GM12878 (cell line): ENCODE results near the gene ALAD. TPM values are rescaled to one million over a fixed set of nuclear protein-coding genes. Genes with fewer than 3 reads are reported as not detected.

Experiments
- HCFC1 ChIP-seq: fragments of 150-350 bp; IDR thresholded peaks from 2 replicates; pipeline ENCODE4 v1.6.1; 2014; ENCODE audit warnings: low read length
- IKZF2 ChIP-seq, 2 experiments: fragments of 450-650 bp; IDR thresholded peaks; 2 replicates each; pipeline ENCODE4 v1.6.1; 2017; ENCODE audit warnings: mild to moderate bottlenecking in 2 of 2, moderate library complexity in 2 of 2
- NR2F1 ChIP-seq: fragments of 450-650 bp; conservative IDR thresholded peaks from 2 replicates; pipeline ENCODE4 v1.6.1; 2017; ENCODE audit warnings: mild to moderate bottlenecking
- NRF1 ChIP-seq: conservative IDR thresholded peaks from 2 replicates; pipeline ENCODE4 v1.6.1; 2011; ENCODE audit warnings: mild to moderate bottlenecking, low read depth, low read length, improper control_type of control experiment
- PAX8 ChIP-seq: fragments of 450-650 bp; IDR thresholded peaks from 2 replicates; pipeline ENCODE4 v1.6.1; 2017; ENCODE audit warnings: mild to moderate bottlenecking, moderate library complexity
- POLR2AphosphoS5 ChIP-seq: IDR thresholded peaks from 2 replicates; pipeline ENCODE4 v1.6.1; 2011; ENCODE audit warnings: mild to moderate bottlenecking, low read length, inconsistent platforms
- RAD21 ChIP-seq: IDR thresholded peaks from 2 replicates; pipeline ENCODE4 v1.6.1; 2011; ENCODE audit warnings: mild to moderate bottlenecking, low read depth, low read length, moderate library complexity; ENCODE audit not compliant: insufficient read depth
- RUNX3 ChIP-seq: IDR thresholded peaks from 2 replicates; pipeline ENCODE4 v1.6.1; 2012; ENCODE audit warnings: low read length, inconsistent platforms
- SMC3 ChIP-seq: IDR thresholded peaks from 2 replicates; pipeline ENCODE4 v1.6.1; 2011; ENCODE audit warnings: low read length, improper control_type of control experiment, borderline replicate concordance
- SREBF2 ChIP-seq: IDR thresholded peaks from 2 replicates; pipeline ENCODE4 v1.6.1; 2012; ENCODE audit warnings: mild to moderate bottlenecking, low read length
- TARDBP ChIP-seq: IDR thresholded peaks from 2 replicates; pipeline ENCODE4 v1.6.1; 2016; ENCODE audit warnings: borderline replicate concordance
- TBL1XR1 ChIP-seq: IDR thresholded peaks from 2 replicates; pipeline ENCODE4 v1.6.1; 2012; ENCODE audit warnings: low read depth, low read length, improper control_type of control experiment
- ZBTB11 ChIP-seq: fragments of 450-650 bp; formaldehyde crosslinking; IDR thresholded peaks from 2 replicates; pipeline ENCODE4 v1.5.0; 2022; ENCODE audit warnings: mild to moderate bottlenecking, missing genetic modification characterization
- ZNF207 ChIP-seq: fragments of 450-650 bp; IDR thresholded peaks from 2 replicates; pipeline ENCODE4 v1.6.1; 2014; ENCODE audit warnings: antibody characterized with exemption, mild to moderate bottlenecking, borderline replicate concordance
- ZNF622 ChIP-seq: fragments of 450-650 bp; IDR thresholded peaks from 2 replicates; pipeline ENCODE4 v1.6.1; 2017; ENCODE audit warnings: mild to moderate bottlenecking, inconsistent platforms
- polyA plus RNA-seq, 11 experiments: library from polyadenylated mRNA; depleted of rRNA in 4 of 11; unstranded in 6 of 11; stranded (reverse) in 5 of 11; fragments of >200 nt; fragmentation: Nextera tagmentation in 4 of 11; fragmentation: Illumina TruSeq in 1 of 11; extraction: Ambion mirVana in 4 of 11; extraction: Trizol in 1 of 11; gene quantifications; 1 replicate in 1 of 11; 2 replicates in 10 of 11; pipeline versions ENCODE4 v1.2.1 to v1.2.3, GENCODE V29; 2011 to 2016; ENCODE audit warnings: inconsistent platforms in 2 of 11, missing spikeins in 2 of 11, low read depth in 1 of 11
- total RNA-seq, 4 experiments: library from RNA; depleted of rRNA in 3 of 4; stranded (reverse); fragments of >200 nt in 3 of 4; fragmentation: Illumina TruSeq in 1 of 4; extraction: Trizol in 1 of 4; gene quantifications; 2 replicates each; pipeline versions ENCODE4 v1.2.1 to v1.2.3, GENCODE V29; 2013 to 2021
- TF ChIP-seq, protein P1 (sequence below): fragments of 450-650 bp; IDR thresholded peaks from 2 replicates; pipeline ENCODE4 v1.6.1; 2017; ENCODE audit warnings: mild to moderate bottlenecking, low read depth, inconsistent platforms; ENCODE audit not compliant: poor library complexity, severe bottlenecking
- TF ChIP-seq, protein P2 (sequence below): fragments of 450-650 bp; IDR thresholded peaks from 2 replicates; pipeline ENCODE4 v1.6.1; 2017; ENCODE audit warnings: mild to moderate bottlenecking, moderate library complexity
- TF ChIP-seq, protein P3 (sequence below): fragments of 450-650 bp; IDR thresholded peaks from 2 replicates; pipeline ENCODE4 v1.6.1; 2017; ENCODE audit warnings: antibody characterized with exemption, mild to moderate bottlenecking, moderate library complexity

ALAD gene
- total and polyA plus RNA-seq, 10 of the 15 experiments (the other 5 are each of a cell fraction or from before 2014, with no cell fraction given) = 2.4 to 21.6 (median 12.9) TPM

GRCh38 chr9:113446323-113446740 is 45.2 kb upstream of the ALAD start (continued):
- no peak for TF ChIP-seq HCFC1
- peak; percentile 94 for TF ChIP-seq SMC3
- no peak for TF ChIP-seq ZNF622
- no peak for TF ChIP-seq TBL1XR1
- no peak for TF ChIP-seq TARDBP
- TF ChIP-seq NRF1 = no peak
- TF ChIP-seq PAX8 = no peak
- TF ChIP-seq, protein P1, sequence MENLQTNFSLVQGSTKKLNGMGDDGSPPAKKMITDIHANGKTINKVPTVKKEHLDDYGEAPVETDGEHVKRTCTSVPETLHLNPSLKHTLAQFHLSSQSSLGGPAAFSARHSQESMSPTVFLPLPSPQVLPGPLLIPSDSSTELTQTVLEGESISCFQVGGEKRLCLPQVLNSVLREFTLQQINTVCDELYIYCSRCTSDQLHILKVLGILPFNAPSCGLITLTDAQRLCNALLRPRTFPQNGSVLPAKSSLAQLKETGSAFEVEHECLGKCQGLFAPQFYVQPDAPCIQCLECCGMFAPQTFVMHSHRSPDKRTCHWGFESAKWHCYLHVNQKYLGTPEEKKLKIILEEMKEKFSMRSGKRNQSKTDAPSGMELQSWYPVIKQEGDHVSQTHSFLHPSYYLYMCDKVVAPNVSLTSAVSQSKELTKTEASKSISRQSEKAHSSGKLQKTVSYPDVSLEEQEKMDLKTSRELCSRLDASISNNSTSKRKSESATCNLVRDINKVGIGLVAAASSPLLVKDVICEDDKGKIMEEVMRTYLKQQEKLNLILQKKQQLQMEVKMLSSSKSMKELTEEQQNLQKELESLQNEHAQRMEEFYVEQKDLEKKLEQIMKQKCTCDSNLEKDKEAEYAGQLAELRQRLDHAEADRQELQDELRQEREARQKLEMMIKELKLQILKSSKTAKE = peak; percentile 24
- no peak; the same call in 1 of the 2 replicates for TF ChIP-seq RUNX3
- TF ChIP-seq, protein P2, sequence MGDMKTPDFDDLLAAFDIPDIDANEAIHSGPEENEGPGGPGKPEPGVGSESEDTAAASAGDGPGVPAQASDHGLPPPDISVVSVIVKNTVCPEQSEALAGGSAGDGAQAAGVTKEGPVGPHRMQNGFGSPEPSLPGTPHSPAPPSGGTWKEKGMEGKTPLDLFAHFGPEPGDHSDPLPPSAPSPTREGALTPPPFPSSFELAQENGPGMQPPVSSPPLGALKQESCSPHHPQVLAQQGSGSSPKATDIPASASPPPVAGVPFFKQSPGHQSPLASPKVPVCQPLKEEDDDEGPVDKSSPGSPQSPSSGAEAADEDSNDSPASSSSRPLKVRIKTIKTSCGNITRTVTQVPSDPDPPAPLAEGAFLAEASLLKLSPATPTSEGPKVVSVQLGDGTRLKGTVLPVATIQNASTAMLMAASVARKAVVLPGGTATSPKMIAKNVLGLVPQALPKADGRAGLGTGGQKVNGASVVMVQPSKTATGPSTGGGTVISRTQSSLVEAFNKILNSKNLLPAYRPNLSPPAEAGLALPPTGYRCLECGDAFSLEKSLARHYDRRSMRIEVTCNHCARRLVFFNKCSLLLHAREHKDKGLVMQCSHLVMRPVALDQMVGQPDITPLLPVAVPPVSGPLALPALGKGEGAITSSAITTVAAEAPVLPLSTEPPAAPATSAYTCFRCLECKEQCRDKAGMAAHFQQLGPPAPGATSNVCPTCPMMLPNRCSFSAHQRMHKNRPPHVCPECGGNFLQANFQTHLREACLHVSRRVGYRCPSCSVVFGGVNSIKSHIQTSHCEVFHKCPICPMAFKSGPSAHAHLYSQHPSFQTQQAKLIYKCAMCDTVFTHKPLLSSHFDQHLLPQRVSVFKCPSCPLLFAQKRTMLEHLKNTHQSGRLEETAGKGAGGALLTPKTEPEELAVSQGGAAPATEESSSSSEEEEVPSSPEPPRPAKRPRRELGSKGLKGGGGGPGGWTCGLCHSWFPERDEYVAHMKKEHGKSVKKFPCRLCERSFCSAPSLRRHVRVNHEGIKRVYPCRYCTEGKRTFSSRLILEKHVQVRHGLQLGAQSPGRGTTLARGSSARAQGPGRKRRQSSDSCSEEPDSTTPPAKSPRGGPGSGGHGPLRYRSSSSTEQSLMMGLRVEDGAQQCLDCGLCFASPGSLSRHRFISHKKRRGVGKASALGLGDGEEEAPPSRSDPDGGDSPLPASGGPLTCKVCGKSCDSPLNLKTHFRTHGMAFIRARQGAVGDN = no peak
- TF ChIP-seq IKZF2 (IDR thresholded peaks at IDR 0.05) = peak in 1 of 2 experiments; percentile 32; a peak in 1 of 4 replicates
- TF ChIP-seq, protein P3, sequence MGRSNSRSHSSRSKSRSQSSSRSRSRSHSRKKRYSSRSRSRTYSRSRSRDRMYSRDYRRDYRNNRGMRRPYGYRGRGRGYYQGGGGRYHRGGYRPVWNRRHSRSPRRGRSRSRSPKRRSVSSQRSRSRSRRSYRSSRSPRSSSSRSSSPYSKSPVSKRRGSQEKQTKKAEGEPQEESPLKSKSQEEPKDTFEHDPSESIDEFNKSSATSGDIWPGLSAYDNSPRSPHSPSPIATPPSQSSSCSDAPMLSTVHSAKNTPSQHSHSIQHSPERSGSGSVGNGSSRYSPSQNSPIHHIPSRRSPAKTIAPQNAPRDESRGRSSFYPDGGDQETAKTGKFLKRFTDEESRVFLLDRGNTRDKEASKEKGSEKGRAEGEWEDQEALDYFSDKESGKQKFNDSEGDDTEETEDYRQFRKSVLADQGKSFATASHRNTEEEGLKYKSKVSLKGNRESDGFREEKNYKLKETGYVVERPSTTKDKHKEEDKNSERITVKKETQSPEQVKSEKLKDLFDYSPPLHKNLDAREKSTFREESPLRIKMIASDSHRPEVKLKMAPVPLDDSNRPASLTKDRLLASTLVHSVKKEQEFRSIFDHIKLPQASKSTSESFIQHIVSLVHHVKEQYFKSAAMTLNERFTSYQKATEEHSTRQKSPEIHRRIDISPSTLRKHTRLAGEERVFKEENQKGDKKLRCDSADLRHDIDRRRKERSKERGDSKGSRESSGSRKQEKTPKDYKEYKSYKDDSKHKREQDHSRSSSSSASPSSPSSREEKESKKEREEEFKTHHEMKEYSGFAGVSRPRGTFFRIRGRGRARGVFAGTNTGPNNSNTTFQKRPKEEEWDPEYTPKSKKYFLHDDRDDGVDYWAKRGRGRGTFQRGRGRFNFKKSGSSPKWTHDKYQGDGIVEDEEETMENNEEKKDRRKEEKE = no peak
- TF ChIP-seq NR2F1 = no peak
- no peak for TF ChIP-seq SREBF2
- peak; percentile 81 for TF ChIP-seq RAD21
- no peak for TF ChIP-seq ZBTB11 (CRISPR knock-in tag)
- TF ChIP-seq POLR2AphosphoS5 = no peak
- no peak for TF ChIP-seq ZNF207
